Measurements from ENCODE around the gene PDZRN4.

DNA sequence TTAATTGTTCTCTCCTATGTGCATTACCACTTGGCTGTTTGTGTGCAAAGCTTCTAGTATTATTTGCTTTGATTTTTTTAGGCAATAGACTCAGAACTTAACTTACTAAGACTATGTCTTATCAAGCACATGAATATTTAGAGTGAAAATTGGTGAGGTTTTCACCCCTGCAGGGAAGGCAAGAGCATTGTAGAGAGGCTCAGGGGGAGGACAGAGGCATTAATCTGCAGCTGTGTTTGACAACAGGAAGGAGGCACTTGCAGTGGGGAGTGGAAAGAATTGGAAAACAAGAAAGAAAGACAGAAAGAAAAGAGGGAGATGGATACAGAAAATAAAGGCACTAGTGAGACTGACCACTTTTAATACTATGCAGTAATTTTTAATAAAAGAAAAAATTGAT, 431.6 kb downstream of the PDZRN4 start:
- TF ChIP-seq CTCF (IDR thresholded peaks at IDR 0.05) (no peak), POLR2A (IDR thresholded peaks at IDR 0.05) (no peak)

Data from Peyer's patch (tissue), 4 donors.